Mesothelial cell of epicardium (in vitro differentiated cells): ENCODE results near the gene ZCCHC18. TPM values are rescaled to one million over a fixed set of nuclear protein-coding genes. Genes with fewer than 3 reads are reported as not detected.

Source experiments
- DNase-seq, 2 experiments: peaks; one replicate each; pipeline ENCODE4 v3.0.0; 2021; ENCODE audit warnings: low spot score in 2 of 2; ENCODE audit not compliant: unreplicated experiment in 2 of 2
- H3K27ac Mint-ChIP-seq: 2 replicates; pipeline ENCODE4 v1.8.0; 2021; ENCODE audit warnings: mixed read lengths
- H3K27me3 Mint-ChIP-seq: 2 replicates; pipeline ENCODE4 v1.8.0; 2021; ENCODE audit warnings: low read depth, mixed read lengths
- H3K36me3 Mint-ChIP-seq: 2 replicates; pipeline ENCODE4 v1.8.0; 2021; ENCODE audit warnings: mixed read lengths
- H3K4me1 Mint-ChIP-seq: 2 replicates; pipeline ENCODE4 v1.8.0; 2021; ENCODE audit warnings: mixed read lengths
- H3K4me3 Mint-ChIP-seq: 2 replicates; pipeline ENCODE4 v1.8.0; 2021; ENCODE audit warnings: mild to moderate bottlenecking, moderate library complexity, mixed read lengths
- H3K9me3 Mint-ChIP-seq: 2 replicates; pipeline ENCODE4 v1.8.0; 2021; ENCODE audit warnings: mixed read lengths
- total RNA-seq: library from RNA; stranded (reverse); gene quantifications from 3 replicates; pipeline ENCODE4 v1.2.1, GENCODE V29; 2021
- TF ChIP-seq, protein P1 (sequence below): fragments of 200-600 bp; sonication (generic); IDR thresholded peaks from one replicate; pipeline ENCODE4 v1.5.0; 2021; ENCODE audit warnings: antibody characterized with exemption; ENCODE audit not compliant: unreplicated experiment

The ZCCHC18 gene
- total RNA-seq, 1 donor from 2014 or later, result 3.6 TPM

DNA sequence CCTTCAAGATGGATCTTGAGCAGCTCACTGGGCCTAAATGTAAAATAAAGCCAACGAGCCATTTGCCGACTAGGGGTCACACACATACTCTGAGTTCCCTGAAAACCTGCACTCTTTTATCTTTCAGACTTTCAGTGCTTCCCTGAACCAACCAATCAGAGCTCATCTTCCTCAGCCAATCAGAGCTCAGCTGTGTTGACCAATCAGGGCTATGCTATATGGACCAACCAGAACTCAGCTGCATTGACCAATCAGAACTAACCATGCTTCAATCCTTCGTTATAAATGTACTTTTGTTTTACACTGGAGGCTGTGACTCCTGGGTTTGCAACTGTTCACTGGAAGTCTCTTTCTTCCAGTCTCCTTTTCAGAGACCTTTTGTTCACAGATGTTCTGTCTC is 25.2 kb downstream of the ZCCHC18 start:
- TF ChIP-seq, protein P1, sequence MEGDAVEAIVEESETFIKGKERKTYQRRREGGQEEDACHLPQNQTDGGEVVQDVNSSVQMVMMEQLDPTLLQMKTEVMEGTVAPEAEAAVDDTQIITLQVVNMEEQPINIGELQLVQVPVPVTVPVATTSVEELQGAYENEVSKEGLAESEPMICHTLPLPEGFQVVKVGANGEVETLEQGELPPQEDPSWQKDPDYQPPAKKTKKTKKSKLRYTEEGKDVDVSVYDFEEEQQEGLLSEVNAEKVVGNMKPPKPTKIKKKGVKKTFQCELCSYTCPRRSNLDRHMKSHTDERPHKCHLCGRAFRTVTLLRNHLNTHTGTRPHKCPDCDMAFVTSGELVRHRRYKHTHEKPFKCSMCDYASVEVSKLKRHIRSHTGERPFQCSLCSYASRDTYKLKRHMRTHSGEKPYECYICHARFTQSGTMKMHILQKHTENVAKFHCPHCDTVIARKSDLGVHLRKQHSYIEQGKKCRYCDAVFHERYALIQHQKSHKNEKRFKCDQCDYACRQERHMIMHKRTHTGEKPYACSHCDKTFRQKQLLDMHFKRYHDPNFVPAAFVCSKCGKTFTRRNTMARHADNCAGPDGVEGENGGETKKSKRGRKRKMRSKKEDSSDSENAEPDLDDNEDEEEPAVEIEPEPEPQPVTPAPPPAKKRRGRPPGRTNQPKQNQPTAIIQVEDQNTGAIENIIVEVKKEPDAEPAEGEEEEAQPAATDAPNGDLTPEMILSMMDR, result no peak
- H3K4me1 Mint-ChIP-seq, result no peaks in the 10 kb centered on the region
- H3K27me3 Mint-ChIP-seq, result no peaks in the 10 kb centered on the region
- peaks cover 10% of the 10 kb centered on the region for H3K9me3 Mint-ChIP-seq
- no peak overlapping the region for H3K4me3 Mint-ChIP-seq
- no peak for DNase-seq
- no peaks in the 10 kb centered on the region for H3K36me3 Mint-ChIP-seq
- H3K27ac Mint-ChIP-seq, result no peak overlapping the region

DNA sequence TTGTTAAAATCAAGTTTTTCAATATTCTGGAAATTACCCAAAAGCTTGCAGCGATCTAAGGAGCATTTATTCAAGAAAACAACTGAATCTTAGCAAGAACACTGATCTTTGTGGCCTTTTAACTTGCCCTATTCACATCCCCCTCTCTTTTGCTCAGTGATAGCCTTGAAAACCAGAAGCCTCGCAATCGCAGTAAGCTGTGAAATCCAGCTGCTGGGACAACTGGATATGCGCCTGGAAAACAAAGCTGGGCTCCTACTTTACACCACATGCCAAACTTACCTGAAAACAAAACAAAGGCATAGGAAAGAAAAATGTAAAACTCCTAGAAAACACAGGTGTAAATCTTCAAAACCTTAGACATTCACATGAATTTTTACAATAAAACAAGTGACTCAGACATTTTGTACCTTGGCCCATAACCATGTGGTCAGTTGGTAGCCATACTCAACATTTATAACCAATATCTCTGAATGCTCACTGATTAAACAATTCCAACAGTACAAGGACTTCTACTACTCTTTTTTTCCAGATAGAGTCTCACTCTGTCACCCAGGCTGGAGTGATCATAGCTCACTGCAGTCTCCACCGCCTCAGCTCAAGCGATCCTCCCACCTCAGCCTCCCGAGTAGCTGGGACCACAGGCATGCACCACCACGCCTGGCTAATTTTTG is 28.9 kb downstream of the ZCCHC18 start:
- TF ChIP-seq, protein P1, result no peak
- Mint-ChIP-seq H3K36me3 (peaks cover 3% of the 10 kb centered on the region), H3K27ac (no peak overlapping the region), H3K9me3 (peaks cover 17% of the 10 kb centered on the region), H3K4me3 (no peak overlapping the region), H3K4me1 (no peaks in the 10 kb centered on the region), H3K27me3 (no peaks in the 10 kb centered on the region)
- DNase-seq, result no peak

DNA sequence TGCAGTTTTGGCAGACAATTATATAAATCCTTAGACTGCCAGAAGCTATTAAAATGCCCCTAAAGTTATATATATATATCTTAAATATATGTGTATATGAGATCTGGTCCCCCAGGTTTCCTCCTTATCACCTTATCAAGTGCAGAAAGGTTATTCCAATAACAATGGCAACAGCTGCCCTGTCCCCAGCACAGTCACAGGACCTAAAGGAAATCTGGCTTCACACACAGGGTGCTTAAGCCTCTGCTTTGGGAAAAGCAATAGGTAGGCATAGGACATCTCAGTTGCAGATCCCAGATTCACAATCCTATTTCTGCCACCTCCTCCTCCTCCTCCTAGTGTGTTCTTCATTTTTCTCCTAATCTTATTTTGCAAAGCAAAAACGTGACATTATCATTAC is 38.7 kb downstream of the ZCCHC18 start:
- TF ChIP-seq, protein P1, result no peak
- Mint-ChIP-seq H3K4me1 (no peaks in the 10 kb centered on the region), H3K27ac (no peak overlapping the region)

DNA sequence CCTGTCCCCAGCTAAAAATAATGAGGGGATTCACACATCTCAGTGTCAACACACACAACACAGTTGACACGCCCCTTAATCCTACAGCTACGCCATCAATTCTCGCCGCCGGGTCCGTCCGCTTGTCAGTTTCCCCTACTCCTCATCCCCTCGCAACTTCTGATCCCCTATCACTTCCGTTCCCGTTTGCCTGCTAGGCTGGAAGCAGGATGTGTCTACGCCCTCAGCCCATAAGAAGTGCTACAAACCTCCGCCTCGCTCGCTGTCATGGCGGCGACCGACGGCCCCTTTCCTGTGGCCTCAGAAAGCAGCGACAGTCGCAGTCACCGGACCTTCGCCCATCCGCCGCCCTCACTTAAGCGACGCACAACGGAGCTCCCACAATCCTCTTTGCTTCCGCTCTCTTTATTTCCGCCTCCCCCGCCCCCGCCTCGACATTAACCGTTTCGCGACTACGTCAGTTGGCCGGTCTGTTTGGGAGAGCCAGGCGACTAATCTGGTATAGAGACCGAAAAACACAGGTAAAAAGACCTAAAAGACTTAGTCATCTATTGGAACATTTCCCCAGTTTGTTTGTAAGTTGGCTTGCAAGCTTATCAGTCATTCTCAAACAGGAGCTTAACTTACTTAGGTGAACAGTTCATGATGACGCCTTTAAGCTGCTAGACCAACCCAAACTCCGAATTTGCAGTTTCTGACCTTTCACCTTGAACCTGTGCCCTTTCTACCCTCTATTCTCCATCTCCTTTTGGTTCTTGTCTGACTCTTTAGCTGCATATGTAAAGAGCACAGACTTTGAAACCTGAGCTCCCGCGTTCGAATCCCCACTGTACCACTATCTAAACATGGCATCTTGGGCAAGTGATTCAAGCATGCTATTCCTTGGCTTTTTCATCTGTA is 44.6 kb downstream of the ZCCHC18 start, which contains the start of gene SLC25A53:
Gene SLC25A53 (minus strand): TSS at position 380 of the 900 bp plus-strand sequence. CDS start 51,752 bp downstream, outside the sequence.
- H3K4me3 Mint-ChIP-seq, result peak within 1 kb of the TSS; percentile 91
- no peaks in the 10 kb centered on the region for H3K27me3 Mint-ChIP-seq
- H3K4me1 Mint-ChIP-seq, result no peaks in the 10 kb centered on the region
- DNase-seq, result peak; percentile 28 to 60
- no peaks in the 10 kb centered on the region for H3K36me3 Mint-ChIP-seq
- TF ChIP-seq, protein P1, result no peak
- peak within 1 kb of the TSS; percentile 96 for H3K27ac Mint-ChIP-seq
- H3K9me3 Mint-ChIP-seq, result peaks cover 6% of the 10 kb centered on the region

More for the DNA sequence above, 38.7 kb downstream of the ZCCHC18 start:
- no peak for DNase-seq
- H3K9me3 Mint-ChIP-seq, result peaks cover 5% of the 10 kb centered on the region
- H3K4me3 Mint-ChIP-seq, result no peak overlapping the region
- no peaks in the 10 kb centered on the region for H3K36me3 Mint-ChIP-seq
- no peaks in the 10 kb centered on the region for H3K27me3 Mint-ChIP-seq

Other genes starting within 250 kb of the ZCCHC18 start
- 20.5 to 25.7 TPM (median 20.9 TPM) in 3 replicates for gene TMSB15B, start 149.9 kb upstream of the ZCCHC18 start, total RNA-seq
- not detected in 3 replicates for gene H2BW1, start 98.8 kb upstream of the ZCCHC18 start, total RNA-seq
- gene H2BW2, start 72.6 kb upstream of the ZCCHC18 start, total RNA-seq, result 0.11 to 0.20 TPM in 2 of 3 replicates, not detected in the other
- 13.7 to 18.8 TPM (median 16.9 TPM) in 3 replicates for gene TMSB15C, start 36.3 kb upstream of the ZCCHC18 start, total RNA-seq
- 7.2 to 8.5 TPM (median 7.4 TPM) in 3 replicates for gene SLC25A53, start 44.5 kb downstream of the ZCCHC18 start, total RNA-seq
- gene FAM199X, start 53.9 kb downstream of the ZCCHC18 start, total RNA-seq, result 17.5 to 17.9 TPM (median 17.5 TPM) in 3 replicates
- gene ESX1, start 142.4 kb downstream of the ZCCHC18 start, total RNA-seq, result not detected in 3 replicates